HepG2 (cell line): ENCODE measurements around the gene BMF. TPM values are rescaled to one million over a fixed set of nuclear protein-coding genes. Genes with fewer than 3 reads are reported as not detected.

ENCODE experiments used
- ARNT ChIP-seq: fragments of 450-650 bp; IDR thresholded peaks from 2 replicates; pipeline ENCODE4 v1.6.1; 2017
- HOXD1 ChIP-seq: sonication (generic); formaldehyde crosslinking; IDR thresholded peaks from 2 replicates; pipeline ENCODE4 v1.5.0; 2020; ENCODE audit warnings: missing genetic modification reagents
- NKX3-1 ChIP-seq: sonication (generic); formaldehyde crosslinking; IDR thresholded peaks from 2 replicates; pipeline ENCODE4 v1.5.0; 2020; ENCODE audit warnings: missing genetic modification reagents
- NR1H2 ChIP-seq: sonication (generic); formaldehyde crosslinking; IDR thresholded peaks from 2 replicates; pipeline ENCODE4 v1.8.1; 2022; ENCODE audit warnings: low read depth, missing genetic modification reagents, borderline replicate concordance
- RXRB ChIP-seq: IDR thresholded peaks from 2 replicates; pipeline ENCODE4 v1.6.1; 2016; ENCODE audit warnings: borderline replicate concordance, missing genetic modification reagents, missing compliant biosample characterization
- SATB2 ChIP-seq: sonication (generic); formaldehyde crosslinking; IDR thresholded peaks from 2 replicates; pipeline ENCODE4 v1.5.0; 2020; ENCODE audit warnings: missing genetic modification reagents
- SOX6 ChIP-seq, 2 experiments: fragments of 450-650 bp in 1 of 2; sonication (generic) in 1 of 2; formaldehyde crosslinking in 1 of 2; IDR thresholded peaks; 2 replicates each; pipeline versions ENCODE4 v1.4.0 to v1.6.1; 2017 to 2020; ENCODE audit warnings: antibody characterized with exemption in 1 of 2, mild to moderate bottlenecking in 1 of 2, missing genetic modification reagents in 1 of 2
- ZBTB7A ChIP-seq: sonication (generic); formaldehyde crosslinking; IDR thresholded peaks from 2 replicates; pipeline ENCODE4 v1.8.0; 2022; ENCODE audit warnings: mild to moderate bottlenecking, missing genetic modification reagents
- ZFY ChIP-seq: sonication (generic); formaldehyde crosslinking; IDR thresholded peaks from 2 replicates; pipeline ENCODE4 v1.4.0; 2020; ENCODE audit warnings: missing genetic modification reagents
- ZKSCAN8 ChIP-seq: IDR thresholded peaks from 2 replicates; pipeline ENCODE4 v1.6.1; 2016; ENCODE audit warnings: borderline replicate concordance, missing genetic modification reagents, missing compliant biosample characterization
- ZNF10 ChIP-seq: sonication (generic); formaldehyde crosslinking; IDR thresholded peaks from 2 replicates; pipeline ENCODE4 v1.4.0; 2020; ENCODE audit warnings: mild to moderate bottlenecking, low read depth, missing genetic modification reagents, borderline replicate concordance
- ZNF232 ChIP-seq: sonication (generic); formaldehyde crosslinking; IDR thresholded peaks from 2 replicates; pipeline ENCODE4 v1.4.0; 2020; ENCODE audit warnings: missing genetic modification reagents, borderline replicate concordance
- ZNF329 ChIP-seq: sonication (generic); formaldehyde crosslinking; IDR thresholded peaks from 2 replicates; pipeline ENCODE4 v1.9.0; 2021; ENCODE audit warnings: low read depth, mild to moderate bottlenecking, missing genetic modification reagents
- ZNF335 ChIP-seq: sonication (generic); formaldehyde crosslinking; IDR thresholded peaks from 2 replicates; pipeline ENCODE4 v1.4.0; 2020; ENCODE audit warnings: missing genetic modification reagents
- ZNF556 ChIP-seq: sonication (generic); formaldehyde crosslinking; IDR thresholded peaks from 2 replicates; pipeline ENCODE4 v1.4.0; 2020; ENCODE audit warnings: mild to moderate bottlenecking, missing genetic modification reagents, borderline replicate concordance
- ZNF775 ChIP-seq: sonication (generic); formaldehyde crosslinking; IDR thresholded peaks from 2 replicates; pipeline ENCODE4 v1.4.0; 2020; ENCODE audit warnings: missing genetic modification reagents, mild to moderate bottlenecking, moderate library complexity, borderline replicate concordance
- ZNF891 ChIP-seq: sonication (generic); formaldehyde crosslinking; IDR thresholded peaks from 2 replicates; pipeline ENCODE4 v1.5.0; 2020; ENCODE audit warnings: mild to moderate bottlenecking, missing genetic modification reagents
- ZSCAN9 ChIP-seq: IDR thresholded peaks from 2 replicates; pipeline ENCODE4 v1.6.1; 2016; ENCODE audit warnings: borderline replicate concordance
- polyA plus RNA-seq, 8 experiments: library from polyadenylated mRNA; depleted of rRNA in 3 of 8; stranded (reverse) in 7 of 8; unstranded in 1 of 8; fragments of >200 nt; fragmentation: Illumina TruSeq in 4 of 8; extraction: Trizol in 4 of 8; gene quantifications; 2 replicates each; pipeline versions ENCODE4 v1.2.1 to v1.2.3, GENCODE V29; 2011 to 2016; ENCODE audit warnings: low read depth in 4 of 8, missing spikeins in 1 of 8, mixed read lengths in 1 of 8; ENCODE audit not compliant: insufficient read depth in 1 of 8
- total RNA-seq, 5 experiments: library from RNA; depleted of rRNA; stranded (reverse); fragments of >200 nt; fragmentation: Illumina TruSeq; extraction: Trizol; gene quantifications; 2 replicates each; pipeline ENCODE4 v1.2.3, GENCODE V29; 2016; ENCODE audit warnings: low read depth in 1 of 5
- TF ChIP-seq, protein P1 (sequence below): fragments of 450-650 bp; IDR thresholded peaks from 2 replicates; pipeline ENCODE4 v1.6.1; 2016
- TF ChIP-seq, protein P2 (sequence below): sonication (generic); formaldehyde crosslinking; IDR thresholded peaks from 2 replicates; pipeline ENCODE4 v1.4.0; 2020; ENCODE audit warnings: missing genetic modification reagents
- TF ChIP-seq, protein P3 (sequence below): sonication (generic); formaldehyde crosslinking; IDR thresholded peaks from 2 replicates; pipeline ENCODE4; 2020; ENCODE audit warnings: missing genetic modification reagents, mild to moderate bottlenecking, borderline replicate concordance
- TF ChIP-seq, protein P4 (sequence below): IDR thresholded peaks from 2 replicates; pipeline ENCODE4 v1.6.1; 2016; ENCODE audit warnings: missing genetic modification reagents, missing compliant biosample characterization
- TF ChIP-seq, protein P5 (sequence below): sonication (generic); formaldehyde crosslinking; IDR thresholded peaks from 2 replicates; pipeline ENCODE4 v1.4.0; 2020; ENCODE audit warnings: mild to moderate bottlenecking, missing genetic modification reagents

The BMF gene
- total and polyA plus RNA-seq, 2 of the 13 experiments (the other 11 are each of a cell fraction or from before 2014, with no cell fraction given) = 8.7 to 15.9 TPM

DNA sequence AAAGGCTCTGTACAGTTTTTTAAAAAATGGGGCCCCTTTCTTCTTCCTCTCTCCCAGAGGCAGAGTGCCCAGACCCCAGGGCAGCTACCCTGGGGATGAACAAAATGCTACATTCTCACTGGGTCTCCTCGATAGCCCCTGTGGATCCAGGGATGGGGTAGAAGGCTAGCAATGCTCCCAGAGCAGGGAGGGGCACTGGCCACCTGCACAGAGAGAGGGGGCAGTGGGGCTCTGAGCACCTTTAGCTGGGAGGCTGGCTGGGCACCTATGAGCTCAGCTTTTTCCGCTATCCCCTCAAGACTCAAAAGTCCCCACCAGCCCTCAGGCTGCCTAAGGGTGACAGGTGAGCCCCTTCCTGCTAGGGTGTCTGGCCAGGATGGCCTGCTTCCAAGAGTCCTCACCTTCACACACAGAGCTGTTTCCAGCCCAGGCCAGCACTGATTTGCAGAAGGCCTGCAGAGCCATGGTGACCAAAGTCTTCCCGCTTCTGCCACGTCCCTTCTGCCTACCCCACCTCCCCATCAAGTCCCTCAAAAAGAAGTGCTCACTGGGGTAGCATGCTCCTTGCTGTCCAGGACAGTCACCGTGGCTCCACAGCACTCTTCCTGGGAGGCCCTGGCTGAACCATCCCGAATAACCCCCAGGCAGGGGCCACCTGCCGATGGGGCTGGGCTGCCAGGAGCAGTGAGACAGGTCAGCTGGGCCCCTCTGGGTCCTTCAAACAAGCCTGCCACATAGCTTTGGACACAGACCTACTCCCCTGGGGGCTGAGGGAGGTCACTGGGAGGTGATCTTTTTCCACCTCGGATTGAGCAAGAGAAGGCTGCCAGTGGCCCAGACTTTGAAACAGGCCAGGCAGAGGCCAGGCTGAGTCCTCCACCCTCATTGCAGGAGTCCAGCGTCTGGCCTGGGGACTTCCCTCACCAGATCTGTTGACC lies 20.4 kb downstream of the BMF start (continued):
- TF ChIP-seq, protein P1, sequence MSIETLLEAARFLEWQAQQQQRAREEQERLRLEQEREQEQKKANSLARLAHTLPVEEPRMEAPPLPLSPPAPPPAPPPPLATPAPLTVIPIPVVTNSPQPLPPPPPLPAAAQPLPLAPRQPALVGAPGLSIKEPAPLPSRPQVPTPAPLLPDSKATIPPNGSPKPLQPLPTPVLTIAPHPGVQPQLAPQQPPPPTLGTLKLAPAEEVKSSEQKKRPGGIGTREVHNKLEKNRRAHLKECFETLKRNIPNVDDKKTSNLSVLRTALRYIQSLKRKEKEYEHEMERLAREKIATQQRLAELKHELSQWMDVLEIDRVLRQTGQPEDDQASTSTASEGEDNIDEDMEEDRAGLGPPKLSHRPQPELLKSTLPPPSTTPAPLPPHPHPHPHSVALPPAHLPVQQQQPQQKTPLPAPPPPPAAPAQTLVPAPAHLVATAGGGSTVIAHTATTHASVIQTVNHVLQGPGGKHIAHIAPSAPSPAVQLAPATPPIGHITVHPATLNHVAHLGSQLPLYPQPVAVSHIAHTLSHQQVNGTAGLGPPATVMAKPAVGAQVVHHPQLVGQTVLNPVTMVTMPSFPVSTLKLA = no peak
- TF ChIP-seq RXRB (CRISPR knock-in tag) (peak; percentile 96), NR1H2 (0 out of 2 replicates have a peak, but pooled peaks have one; percentile 70), ZSCAN9 (CRISPR knock-in tag) (peak; percentile 73; the same call in 1 of the 2 replicates), ZNF232 (CRISPR knock-in tag) (no peak), ZKSCAN8 (CRISPR knock-in tag) (peak; percentile 60; the same call in 1 of the 2 replicates), ZNF335 (peak; percentile 81; the same call in 1 of the 2 replicates), ZNF891 (no peak; the same call in 1 of the 2 replicates), ZNF556 (CRISPR knock-in tag) (peak; percentile 84), ZFY (CRISPR knock-in tag) (peak; percentile 60), ARNT (no peak), HOXD1 (CRISPR knock-in tag) (peak; percentile 23; the same call in 1 of the 2 replicates), ZNF329 (no peak), SATB2 (no peak), NKX3-1 (peak; percentile 20; the same call in 1 of the 2 replicates), ZBTB7A (peak; percentile 28; the same call in 1 of the 2 replicates), ZNF775 (CRISPR knock-in tag) (no peak), ZNF10 (CRISPR knock-in tag) (no peak), SOX6 (IDR thresholded peaks at IDR 0.05) (no peak), SOX6 (CRISPR knock-in tag; IDR thresholded peaks at IDR 0.05) (peak; percentile 94)
- TF ChIP-seq, protein P2, sequence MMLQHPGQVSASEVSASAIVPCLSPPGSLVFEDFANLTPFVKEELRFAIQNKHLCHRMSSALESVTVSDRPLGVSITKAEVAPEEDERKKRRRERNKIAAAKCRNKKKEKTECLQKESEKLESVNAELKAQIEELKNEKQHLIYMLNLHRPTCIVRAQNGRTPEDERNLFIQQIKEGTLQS (CRISPR knock-in tag) = 0 out of 2 replicates have a peak, but pooled peaks have one; percentile 19
- TF ChIP-seq, protein P3, sequence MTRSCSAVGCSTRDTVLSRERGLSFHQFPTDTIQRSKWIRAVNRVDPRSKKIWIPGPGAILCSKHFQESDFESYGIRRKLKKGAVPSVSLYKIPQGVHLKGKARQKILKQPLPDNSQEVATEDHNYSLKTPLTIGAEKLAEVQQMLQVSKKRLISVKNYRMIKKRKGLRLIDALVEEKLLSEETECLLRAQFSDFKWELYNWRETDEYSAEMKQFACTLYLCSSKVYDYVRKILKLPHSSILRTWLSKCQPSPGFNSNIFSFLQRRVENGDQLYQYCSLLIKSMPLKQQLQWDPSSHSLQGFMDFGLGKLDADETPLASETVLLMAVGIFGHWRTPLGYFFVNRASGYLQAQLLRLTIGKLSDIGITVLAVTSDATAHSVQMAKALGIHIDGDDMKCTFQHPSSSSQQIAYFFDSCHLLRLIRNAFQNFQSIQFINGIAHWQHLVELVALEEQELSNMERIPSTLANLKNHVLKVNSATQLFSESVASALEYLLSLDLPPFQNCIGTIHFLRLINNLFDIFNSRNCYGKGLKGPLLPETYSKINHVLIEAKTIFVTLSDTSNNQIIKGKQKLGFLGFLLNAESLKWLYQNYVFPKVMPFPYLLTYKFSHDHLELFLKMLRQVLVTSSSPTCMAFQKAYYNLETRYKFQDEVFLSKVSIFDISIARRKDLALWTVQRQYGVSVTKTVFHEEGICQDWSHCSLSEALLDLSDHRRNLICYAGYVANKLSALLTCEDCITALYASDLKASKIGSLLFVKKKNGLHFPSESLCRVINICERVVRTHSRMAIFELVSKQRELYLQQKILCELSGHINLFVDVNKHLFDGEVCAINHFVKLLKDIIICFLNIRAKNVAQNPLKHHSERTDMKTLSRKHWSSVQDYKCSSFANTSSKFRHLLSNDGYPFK (CRISPR knock-in tag) = peak; percentile 57; the same call in 1 of the 2 replicates
- TF ChIP-seq, protein P4, sequence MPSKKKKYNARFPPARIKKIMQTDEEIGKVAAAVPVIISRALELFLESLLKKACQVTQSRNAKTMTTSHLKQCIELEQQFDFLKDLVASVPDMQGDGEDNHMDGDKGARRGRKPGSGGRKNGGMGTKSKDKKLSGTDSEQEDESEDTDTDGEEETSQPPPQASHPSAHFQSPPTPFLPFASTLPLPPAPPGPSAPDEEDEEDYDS (CRISPR knock-in tag) = peak; percentile 45
- TF ChIP-seq, protein P5, sequence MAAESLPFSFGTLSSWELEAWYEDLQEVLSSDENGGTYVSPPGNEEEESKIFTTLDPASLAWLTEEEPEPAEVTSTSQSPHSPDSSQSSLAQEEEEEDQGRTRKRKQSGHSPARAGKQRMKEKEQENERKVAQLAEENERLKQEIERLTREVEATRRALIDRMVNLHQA = no peak
